CD4-positive, alpha-beta T cell treated with Interleukin-4 for 4 hours (primary cell): ENCODE measurements around the gene DSCAML1.

Experiments used
- DNase-seq: peaks from one replicate; pipeline ENCODE4 v3.0.0-alpha.2; 2020

DSCAML1 gene

GRCh38 chr11:117631336-117632140 lies 165.5 kb downstream of the DSCAML1 start:
- DNase-seq: no peak

- no peak for DNase-seq
These were observed 167.0 kb downstream of the DSCAML1 start for GRCh38 chr11:117629891-117630538.

DNA sequence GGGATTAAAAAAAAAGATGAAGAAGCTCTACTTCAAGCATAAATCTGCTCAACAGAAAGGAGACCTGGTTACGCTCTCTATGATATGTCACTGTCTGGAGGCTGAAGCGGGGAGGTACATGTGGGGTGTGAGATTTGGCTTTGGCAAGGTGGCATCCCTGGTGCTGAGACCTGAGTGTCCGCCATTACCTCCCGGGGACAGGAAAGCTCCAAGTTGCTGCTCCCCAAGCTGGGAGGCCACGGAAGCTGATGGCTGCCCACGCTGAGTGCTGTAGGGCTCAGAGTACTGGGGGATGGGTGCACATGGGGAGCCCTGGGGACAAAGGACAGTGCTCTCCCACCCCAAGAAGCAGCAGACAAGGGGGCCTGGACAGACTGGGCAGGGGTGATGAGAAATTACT lies 167.9 kb downstream of the DSCAML1 start:
- no peak for DNase-seq

- DNase-seq: no peak
These were observed 169.8 kb downstream of the DSCAML1 start for GRCh38 chr11:117627259-117627658.

DNA sequence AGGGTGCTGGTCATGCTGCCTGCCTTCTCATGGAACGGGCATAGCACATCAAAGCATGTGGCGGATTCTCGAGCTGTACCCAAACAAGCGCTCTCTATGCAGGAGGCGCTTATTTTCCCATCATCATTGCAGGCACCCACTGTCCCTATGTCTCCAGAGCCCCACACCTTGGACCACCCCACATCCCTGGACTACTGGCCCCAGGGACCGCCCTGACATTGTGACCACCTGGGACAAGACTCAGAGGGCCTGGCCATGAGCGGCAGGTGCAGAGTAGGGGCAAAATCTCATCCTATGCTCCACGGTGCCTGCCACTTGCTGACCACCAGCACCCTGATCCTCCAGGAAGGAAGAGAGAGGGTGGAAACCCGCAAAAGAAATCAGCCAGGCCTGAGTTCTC lies 170.4 kb downstream of the DSCAML1 start:
- no peak for DNase-seq

DNA sequence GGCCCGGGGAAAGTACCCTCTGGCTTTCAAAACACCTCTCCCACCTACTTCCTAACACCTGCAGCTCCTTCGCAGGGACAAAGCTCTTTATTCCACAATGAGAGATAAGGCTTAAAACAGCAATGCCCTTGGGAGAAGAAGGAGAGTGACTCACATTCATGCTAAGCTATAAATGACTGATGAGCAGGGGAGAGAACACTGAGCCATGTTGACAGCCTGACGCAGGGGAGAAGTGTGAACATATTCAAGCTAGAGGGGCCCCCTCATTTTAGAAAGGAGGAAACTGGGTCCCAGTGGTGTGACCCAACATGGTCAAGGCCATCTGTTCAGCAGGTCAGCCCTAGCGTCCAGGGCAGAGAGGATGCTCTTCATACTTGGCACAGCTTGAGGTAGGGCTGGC lies 171.8 kb downstream of the DSCAML1 start:
- no peak for DNase-seq

GRCh38 chr11:117623831-117624271 lies 173.2 kb downstream of the DSCAML1 start:
- DNase-seq: no peak

DNA sequence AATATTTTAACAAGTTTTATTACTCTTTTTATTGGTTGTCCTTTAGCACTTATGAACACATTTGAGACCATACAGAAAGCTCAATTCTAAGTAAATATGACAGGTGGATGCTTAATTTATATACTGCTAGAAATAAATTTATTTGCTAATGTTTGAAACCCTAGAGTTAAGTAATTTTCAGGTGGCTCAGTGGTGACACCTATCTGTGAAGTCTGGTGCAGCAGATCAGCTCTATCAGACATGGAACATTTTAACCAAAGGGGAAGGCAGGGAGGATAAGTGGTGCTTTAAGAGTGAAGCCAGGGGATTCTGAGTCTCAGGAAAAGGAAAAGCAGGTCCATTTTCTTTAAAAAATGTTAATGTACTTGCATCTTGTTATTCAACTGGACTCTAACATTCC lies 175.8 kb downstream of the DSCAML1 start:
- DNase-seq: no peak

- DNase-seq: no peak
These were observed 176.4 kb downstream of the DSCAML1 start for GRCh38 chr11:117620659-117621058.

DNA sequence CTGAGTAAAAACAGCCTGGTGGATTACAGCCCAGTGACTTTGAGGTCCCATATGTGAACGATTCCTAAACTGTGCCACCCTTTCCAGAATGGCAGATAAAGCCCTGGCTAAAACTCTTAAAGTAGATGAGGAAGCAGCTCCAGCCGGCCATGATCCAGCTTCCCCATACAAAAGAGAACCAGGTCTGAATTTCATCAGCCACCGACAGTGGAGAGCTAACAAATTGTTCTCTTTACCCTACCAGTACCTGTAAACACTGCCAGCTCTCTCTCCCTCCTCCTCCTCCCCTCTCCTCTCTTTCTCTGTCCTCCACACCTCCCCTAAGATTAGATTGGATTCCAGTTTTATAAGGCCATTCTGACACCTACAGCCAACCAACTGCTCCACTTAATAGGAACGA lies 176.9 kb downstream of the DSCAML1 start:
- no peak for DNase-seq

DNA sequence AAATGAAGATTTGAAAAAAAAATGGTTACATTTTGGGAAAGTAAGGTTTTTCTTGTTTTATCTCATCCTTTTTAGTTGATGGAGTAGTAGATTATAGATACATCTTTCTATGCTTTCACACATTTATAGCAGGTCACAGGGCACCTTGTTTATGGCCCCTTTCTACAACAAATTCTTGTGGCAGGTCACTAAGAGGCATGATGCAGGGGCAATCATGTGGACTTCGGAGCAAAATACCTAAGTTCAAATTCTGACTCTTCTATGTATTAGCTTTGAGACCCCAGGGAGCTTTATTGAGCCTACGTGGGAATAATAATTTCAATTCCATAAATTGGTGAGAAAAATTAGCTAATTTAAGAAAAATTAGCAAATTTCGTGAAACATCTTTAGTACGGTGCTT lies 177.4 kb downstream of the DSCAML1 start:
- no peak for DNase-seq

DNA sequence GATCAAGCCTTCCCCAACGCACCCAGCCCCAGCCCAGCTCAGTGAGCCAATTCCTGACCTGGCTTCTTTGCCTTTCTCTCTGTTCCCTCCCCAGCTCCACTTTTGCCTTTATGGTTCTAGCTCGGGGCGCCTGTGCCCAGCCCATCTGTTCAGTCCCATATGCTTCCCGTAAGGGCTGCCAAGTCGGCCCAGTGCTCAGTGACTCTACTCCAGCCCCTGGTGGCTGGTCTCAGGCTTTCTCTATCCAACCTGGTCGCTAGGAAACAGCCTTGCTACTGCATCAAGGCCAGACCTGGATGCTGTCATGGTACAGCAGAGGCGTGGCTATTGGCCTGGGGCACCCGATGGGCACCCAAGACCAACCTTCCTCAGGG lies 178.0 kb downstream of the DSCAML1 start:
- DNase-seq: no peak

DNA sequence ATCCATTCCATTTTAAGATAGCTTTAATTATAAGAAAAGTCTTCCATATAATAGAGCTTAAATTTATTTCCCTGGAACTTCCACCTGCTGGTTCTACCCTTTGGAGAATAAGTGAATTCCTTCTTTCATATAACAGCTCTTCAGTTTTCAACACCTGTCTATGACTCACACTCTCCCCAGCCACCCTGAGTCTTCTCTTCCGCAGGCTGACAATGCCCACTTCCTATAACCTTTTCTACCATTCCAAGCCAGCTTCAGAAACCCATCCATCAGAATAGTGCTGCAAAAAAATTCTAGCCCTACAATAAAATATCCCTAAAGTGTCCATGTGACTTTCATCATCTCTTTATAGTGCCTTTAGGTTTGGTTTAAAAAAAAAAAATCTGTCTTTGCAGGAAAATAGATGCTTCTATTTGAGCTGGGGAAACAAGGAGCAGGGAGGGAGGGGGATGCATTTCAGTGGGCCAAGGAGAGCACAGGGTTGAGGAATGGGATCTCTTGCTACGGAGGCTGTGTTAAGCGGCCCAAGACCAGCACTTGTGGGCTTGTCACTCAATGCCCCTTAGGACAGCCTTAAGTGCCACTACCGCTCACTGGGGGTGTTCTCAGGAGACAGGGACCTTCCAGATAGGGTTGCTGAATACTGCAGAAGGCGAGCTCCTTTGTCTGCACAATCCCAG lies 178.6 kb downstream of the DSCAML1 start:
- DNase-seq: no peak

DNA sequence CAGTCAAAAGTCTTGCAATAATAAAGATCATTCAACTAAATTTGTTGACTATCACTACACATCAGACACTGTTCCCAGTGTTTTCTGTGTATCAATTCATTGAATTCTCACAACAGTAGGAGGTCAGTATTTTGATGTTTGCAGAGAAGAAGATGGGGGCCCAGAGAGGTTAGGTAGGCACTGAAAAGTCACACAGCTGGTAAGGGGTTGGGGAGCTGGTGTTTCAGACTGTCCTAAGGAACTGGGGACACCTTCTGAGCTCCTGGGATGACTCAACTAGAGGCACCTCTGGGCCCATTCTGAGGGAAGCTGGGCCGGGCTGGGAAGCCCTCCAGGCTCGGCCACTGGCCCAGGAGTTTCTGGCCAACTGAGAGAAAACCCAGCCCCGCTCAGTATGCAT lies 180.0 kb downstream of the DSCAML1 start:
- no peak for DNase-seq

DNA sequence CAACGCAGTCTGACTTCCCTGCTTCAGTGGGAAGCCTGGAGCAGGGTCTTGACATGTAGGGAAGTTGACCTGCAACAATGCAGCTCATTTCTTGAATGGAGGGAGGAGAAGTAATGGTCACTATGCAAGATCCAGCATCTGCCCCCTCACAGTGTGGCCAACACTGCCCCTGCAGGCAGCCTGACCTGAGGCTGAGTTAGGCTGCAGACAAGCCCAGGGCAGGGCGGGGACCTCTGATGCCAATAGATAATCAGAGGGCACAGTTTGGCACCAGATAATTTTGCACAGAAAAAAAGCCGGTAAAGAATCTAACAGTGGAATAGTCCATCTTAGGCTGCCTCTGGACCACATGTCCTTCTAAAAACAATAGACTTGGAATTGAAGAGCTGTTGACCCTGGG lies 182.3 kb downstream of the DSCAML1 start:
- no peak for DNase-seq

GRCh38 chr11:117613521-117613920 lies 183.5 kb downstream of the DSCAML1 start:
- no peak for DNase-seq

- DNase-seq: no peak
These were observed 184.8 kb downstream of the DSCAML1 start for GRCh38 chr11:117612177-117612576.

- DNase-seq: no peak
These were observed 186.1 kb downstream of the DSCAML1 start for GRCh38 chr11:117610901-117611300.

- DNase-seq: no peak
These were observed 187.0 kb downstream of the DSCAML1 start for GRCh38 chr11:117610045-117610444.

DNA sequence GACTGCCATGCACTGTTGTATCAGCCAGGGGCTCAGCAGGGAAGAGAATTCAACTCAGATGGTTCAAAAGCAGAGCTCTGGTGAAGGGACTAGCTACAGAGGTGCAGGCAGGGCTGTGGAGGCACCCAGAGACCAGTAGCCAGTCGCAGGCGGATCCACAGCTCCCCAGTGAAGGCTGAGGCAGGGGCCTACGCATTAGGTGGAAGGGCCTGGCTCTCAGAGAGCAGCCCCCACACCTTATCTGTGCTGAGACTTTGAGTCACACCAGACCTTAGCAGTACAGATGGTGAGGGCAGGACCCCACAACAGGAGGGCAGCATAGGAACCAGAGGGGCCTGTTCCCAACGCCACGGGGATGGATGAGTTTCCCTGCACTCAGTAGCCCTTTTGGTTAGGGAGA lies 189.6 kb downstream of the DSCAML1 start:
- no peak for DNase-seq

DNA sequence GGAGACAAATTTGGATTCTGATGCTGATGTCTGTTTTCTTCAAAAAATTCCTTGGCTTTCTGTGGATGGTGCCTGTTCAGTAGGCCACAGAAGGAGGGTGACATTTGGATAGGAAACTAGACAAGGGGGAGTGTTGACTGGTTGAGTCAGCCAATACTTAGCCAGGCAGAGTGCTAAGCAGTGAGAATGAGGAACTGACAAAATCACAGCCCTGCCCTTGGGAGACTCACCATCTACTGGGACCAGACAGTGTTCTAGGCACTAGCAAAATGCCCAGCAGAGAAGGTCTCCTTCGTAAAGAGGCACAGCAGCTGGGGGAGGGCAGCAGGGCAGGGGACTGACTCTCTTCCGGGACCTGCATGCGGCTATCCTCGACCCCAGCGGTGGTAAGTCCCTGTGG lies 190.2 kb downstream of the DSCAML1 start:
- DNase-seq: no peak

DNA sequence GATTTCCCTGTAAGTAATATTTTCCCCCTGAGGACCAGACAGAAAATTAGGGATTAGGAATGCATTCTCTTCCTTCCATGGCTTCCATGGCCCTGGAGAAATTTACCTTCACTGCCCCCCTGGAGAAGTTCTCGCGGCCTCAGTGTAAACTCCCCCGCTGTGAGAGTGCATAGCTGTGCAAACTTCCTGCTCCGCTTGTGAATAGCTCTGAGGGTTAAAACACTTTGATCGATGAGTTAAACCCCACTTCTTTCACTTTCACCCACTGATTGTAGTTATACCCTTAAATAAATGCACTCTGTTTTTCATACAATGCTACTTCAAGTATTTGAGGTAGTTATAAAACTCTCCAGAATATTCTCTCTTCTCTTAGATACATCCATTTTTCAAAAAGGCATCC lies 190.8 kb downstream of the DSCAML1 start:
- DNase-seq: no peak

- no peak for DNase-seq
These were observed 191.7 kb downstream of the DSCAML1 start for GRCh38 chr11:117605331-117605730.

DNA sequence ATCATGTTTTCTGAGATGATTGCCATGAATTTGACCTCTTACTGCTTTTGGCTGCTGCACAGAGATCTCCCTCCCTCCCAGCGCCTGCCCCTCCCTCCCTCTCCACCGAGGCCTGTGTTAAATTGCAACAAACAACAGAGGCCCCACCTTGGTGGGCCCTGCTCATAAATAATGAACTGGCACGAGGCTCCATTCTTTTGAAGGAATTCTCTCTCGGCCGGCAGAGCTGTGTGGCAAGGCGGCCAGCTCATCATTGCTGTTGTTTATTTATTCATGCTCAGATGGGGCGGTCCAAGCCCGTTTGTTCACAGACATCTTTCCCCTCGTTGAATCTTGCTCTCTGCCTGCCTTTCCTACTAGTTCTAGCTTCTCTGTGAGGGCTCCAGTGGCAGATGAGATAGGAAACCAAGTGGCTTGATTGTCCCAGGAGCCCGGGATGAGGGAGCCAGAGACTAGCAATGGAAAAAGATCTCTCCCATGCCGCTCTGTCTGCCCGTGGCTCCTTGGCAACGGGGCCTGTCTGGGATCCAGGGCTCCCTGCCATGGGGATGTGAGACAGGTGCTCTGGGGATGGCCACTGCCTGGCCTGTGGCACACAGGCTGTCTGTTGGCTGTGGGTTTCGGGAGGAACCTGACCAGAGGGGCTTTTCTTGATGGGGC lies 192.6 kb downstream of the DSCAML1 start:
- DNase-seq: no peak
